ENCODE results near the gene TMEM91. TPM values are rescaled to one million over a fixed set of nuclear protein-coding genes. Genes with fewer than 3 reads are reported as not detected.

Gene TMEM91
- total and polyA plus RNA-seq, 2 of the 13 experiments (the other 11 are each of a cell fraction or from before 2014, with no cell fraction given), result 6.3 to 10.3 TPM

GRCh38 chr19:41424335-41425173, 48.2 kb downstream of the TMEM91 start (continued):
- TF ChIP-seq HNF1B (CRISPR knock-in tag; IDR thresholded peaks at IDR 0.05) (peak; percentile 34; the same call in 1 of the 2 replicates), PITX1 (CRISPR knock-in tag; IDR thresholded peaks at IDR 0.05) (no peak), ZNF414 (CRISPR knock-in tag; IDR thresholded peaks at IDR 0.05) (no peak), CBX2 (IDR thresholded peaks at IDR 0.05; ENCODE audit: low read depth, low read length) (no peak), CBX2 (CRISPR knock-in tag; IDR thresholded peaks at IDR 0.05; ENCODE audit: low read depth) (no peak), HES4 (CRISPR knock-in tag; IDR thresholded peaks at IDR 0.05; ENCODE audit: borderline replicate concordance) (no peak), FOXJ3 (CRISPR knock-in tag; IDR thresholded peaks at IDR 0.05; ENCODE audit: borderline replicate concordance) (0 out of 2 replicates have a peak, but pooled peaks have one; percentile 34), ZBTB34 (CRISPR knock-in tag; IDR thresholded peaks at IDR 0.05) (no peak), ETV6 (CRISPR knock-in tag; conservative IDR thresholded peaks at IDR 0.05) (0 out of 2 replicates have a peak, but pooled peaks have one; percentile 41), GABPB1 (CRISPR knock-in tag; IDR thresholded peaks at IDR 0.05) (peak; percentile 57), GATAD2A (CRISPR knock-in tag; IDR thresholded peaks at IDR 0.05) (0 out of 2 replicates have a peak, but pooled peaks have one; percentile 21), ZNF674 (CRISPR knock-in tag; IDR thresholded peaks at IDR 0.05; ENCODE audit: low read depth) (no peak), MED1 (CRISPR knock-in tag; IDR thresholded peaks at IDR 0.05) (peak; percentile 59), MEIS2 (CRISPR knock-in tag; IDR thresholded peaks at IDR 0.05) (no peak), CHD4 (IDR thresholded peaks at IDR 0.05; ENCODE audit: borderline replicate concordance, low read length) (no peak), ZNF224 (CRISPR knock-in tag; IDR thresholded peaks at IDR 0.05) (no peak), REXO4 (CRISPR knock-in tag; IDR thresholded peaks at IDR 0.05; ENCODE audit: borderline replicate concordance) (no peak), U2AF2 (IDR thresholded peaks at IDR 0.05; ENCODE audit: low read depth, low read length) (no peak), THRA (CRISPR knock-in tag; IDR thresholded peaks at IDR 0.05; ENCODE audit: borderline replicate concordance) (peak; percentile 91), CREBL2 (CRISPR knock-in tag; IDR thresholded peaks at IDR 0.05; ENCODE audit: borderline replicate concordance) (no peak), ATF6 (CRISPR knock-in tag; conservative IDR thresholded peaks at IDR 0.05) (no peak), MEIS1 (CRISPR knock-in tag; IDR thresholded peaks at IDR 0.05; ENCODE audit: borderline replicate concordance) (no peak)

All from HepG2 (cell line).